HepG2 (cell line): Measurements from ENCODE around the gene FUT1. TPM values are rescaled to one million over a fixed set of nuclear protein-coding genes. Genes with fewer than 3 reads are reported as not detected.

Experiments
- CEBPB ChIP-seq: IDR thresholded peaks from 2 replicates; pipeline ENCODE4 v1.6.1; 2011; ENCODE audit warnings: low read depth, low read length, improper control_type of control experiment, borderline replicate concordance
- KDM5B ChIP-seq: sonication (generic); formaldehyde crosslinking; IDR thresholded peaks from 2 replicates; pipeline ENCODE4 v1.4.0; 2020; ENCODE audit warnings: missing genetic modification reagents, mild to moderate bottlenecking, borderline replicate concordance
- MAFK ChIP-seq, 2 experiments: IDR thresholded peaks in 1 of 2; conservative IDR thresholded peaks in 1 of 2; 2 replicates each; pipeline ENCODE4 v1.6.1; 2011; ENCODE audit warnings: improper control_type of control experiment in 2 of 2, low read length in 2 of 2
- NFATC3 ChIP-seq: sonication (generic); formaldehyde crosslinking; IDR thresholded peaks from 2 replicates; pipeline ENCODE4 v1.5.1; 2020; ENCODE audit warnings: mild to moderate bottlenecking, missing genetic modification reagents
- NFKB2 ChIP-seq: sonication (generic); formaldehyde crosslinking; IDR thresholded peaks from 2 replicates; pipeline ENCODE4 v1.4.0; 2020; ENCODE audit warnings: missing genetic modification reagents, borderline replicate concordance
- NKX3-1 ChIP-seq: sonication (generic); formaldehyde crosslinking; IDR thresholded peaks from 2 replicates; pipeline ENCODE4 v1.5.0; 2020; ENCODE audit warnings: missing genetic modification reagents
- ZFP36 ChIP-seq: fragments of 150-350 bp; IDR thresholded peaks from 2 replicates; pipeline ENCODE4 v1.6.1; 2018; ENCODE audit warnings: borderline replicate concordance, low read length, low read depth; ENCODE audit not compliant: partially characterized antibody
- ZNF17 ChIP-seq: sonication (generic); formaldehyde crosslinking; IDR thresholded peaks from 2 replicates; pipeline ENCODE4 v1.5.0; 2020; ENCODE audit warnings: mild to moderate bottlenecking, missing genetic modification reagents
- ZNF460 ChIP-seq: sonication (generic); formaldehyde crosslinking; IDR thresholded peaks from 2 replicates; pipeline ENCODE4 v1.5.1; 2020; ENCODE audit warnings: missing genetic modification reagents, mild to moderate bottlenecking, borderline replicate concordance
- ZNF557 ChIP-seq: sonication (generic); formaldehyde crosslinking; IDR thresholded peaks from 2 replicates; pipeline ENCODE4 v1.4.0; 2020; ENCODE audit warnings: missing genetic modification reagents
- ZNF878 ChIP-seq: sonication (generic); formaldehyde crosslinking; IDR thresholded peaks from 2 replicates; pipeline ENCODE4 v1.8.1; 2023; ENCODE audit warnings: mild to moderate bottlenecking, missing genetic modification reagents, moderate library complexity
- polyA plus RNA-seq, 8 experiments: library from polyadenylated mRNA; depleted of rRNA in 3 of 8; stranded (reverse) in 7 of 8; unstranded in 1 of 8; fragments of >200 nt; fragmentation: Illumina TruSeq in 4 of 8; extraction: Trizol in 4 of 8; gene quantifications; 2 replicates each; pipeline versions ENCODE4 v1.2.1 to v1.2.3, GENCODE V29; 2011 to 2016; ENCODE audit warnings: low read depth in 4 of 8, missing spikeins in 1 of 8, mixed read lengths in 1 of 8; ENCODE audit not compliant: insufficient read depth in 1 of 8
- total RNA-seq, 5 experiments: library from RNA; depleted of rRNA; stranded (reverse); fragments of >200 nt; fragmentation: Illumina TruSeq; extraction: Trizol; gene quantifications; 2 replicates each; pipeline ENCODE4 v1.2.3, GENCODE V29; 2016; ENCODE audit warnings: low read depth in 1 of 5
- TF ChIP-seq, protein P1 (sequence below): sonication (generic); formaldehyde crosslinking; IDR thresholded peaks from 2 replicates; pipeline ENCODE4 v1.4.0; 2020; ENCODE audit warnings: missing genetic modification reagents
- TF ChIP-seq, protein P2 (sequence below): sonication (generic); formaldehyde crosslinking; IDR thresholded peaks from 2 replicates; pipeline ENCODE4 v1.4.0; 2020; ENCODE audit warnings: missing genetic modification reagents
- TF ChIP-seq, protein P3 (sequence below): sonication (generic); formaldehyde crosslinking; IDR thresholded peaks from 2 replicates; pipeline ENCODE4 v1.5.0; 2020; ENCODE audit warnings: mild to moderate bottlenecking, missing genetic modification reagents, borderline replicate concordance
- TF ChIP-seq, protein P4 (sequence below): sonication (generic); formaldehyde crosslinking; IDR thresholded peaks from 2 replicates; pipeline ENCODE4 v1.8.1; 2023; ENCODE audit warnings: mild to moderate bottlenecking, inconsistent platforms, moderate library complexity, missing genetic modification reagents, borderline replicate concordance

FUT1 gene
- total and polyA plus RNA-seq, 2 of the 13 experiments (the other 11 are each of a cell fraction or from before 2014, with no cell fraction given): 0.07 to 1.1 TPM

DNA sequence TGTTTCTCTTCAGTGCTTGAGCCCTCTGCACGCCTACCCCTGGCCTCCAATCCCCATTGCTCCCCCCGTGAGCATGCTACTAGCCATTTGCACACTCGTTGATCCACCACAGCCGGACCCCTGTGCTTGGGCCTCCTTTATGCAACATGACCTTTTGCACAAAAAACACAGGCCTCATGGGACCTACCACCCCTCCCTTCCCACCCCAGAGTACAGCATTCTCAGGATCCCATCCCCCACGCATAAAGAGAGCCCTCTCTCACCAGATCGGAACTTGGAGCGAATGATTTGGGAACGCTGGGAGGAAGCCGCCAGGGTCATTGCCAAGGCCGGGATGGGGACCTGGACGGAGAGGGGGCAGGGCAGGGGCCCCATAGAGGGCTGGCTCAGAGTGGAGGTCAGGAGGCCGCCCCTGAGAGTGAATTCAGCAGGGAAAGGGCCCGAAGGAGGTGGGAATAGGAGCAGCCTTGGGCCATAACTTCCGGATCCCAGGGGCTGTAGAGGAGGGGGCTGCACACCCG lies 33.7 kb downstream of the FUT1 start (continued):
- TF ChIP-seq, protein P1, sequence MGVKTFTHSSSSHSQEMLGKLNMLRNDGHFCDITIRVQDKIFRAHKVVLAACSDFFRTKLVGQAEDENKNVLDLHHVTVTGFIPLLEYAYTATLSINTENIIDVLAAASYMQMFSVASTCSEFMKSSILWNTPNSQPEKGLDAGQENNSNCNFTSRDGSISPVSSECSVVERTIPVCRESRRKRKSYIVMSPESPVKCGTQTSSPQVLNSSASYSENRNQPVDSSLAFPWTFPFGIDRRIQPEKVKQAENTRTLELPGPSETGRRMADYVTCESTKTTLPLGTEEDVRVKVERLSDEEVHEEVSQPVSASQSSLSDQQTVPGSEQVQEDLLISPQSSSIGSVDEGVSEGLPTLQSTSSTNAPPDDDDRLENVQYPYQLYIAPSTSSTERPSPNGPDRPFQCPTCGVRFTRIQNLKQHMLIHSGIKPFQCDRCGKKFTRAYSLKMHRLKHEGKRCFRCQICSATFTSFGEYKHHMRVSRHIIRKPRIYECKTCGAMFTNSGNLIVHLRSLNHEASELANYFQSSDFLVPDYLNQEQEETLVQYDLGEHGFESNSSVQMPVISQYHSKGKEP (CRISPR knock-in tag): no peak
- no peak for TF ChIP-seq ZFP36
- TF ChIP-seq ZNF557 (CRISPR knock-in tag): no peak
- TF ChIP-seq ZNF878 (CRISPR knock-in tag): no peak
- TF ChIP-seq NFKB2: no peak; the same call in 1 of the 2 replicates
- TF ChIP-seq NFATC3 (CRISPR knock-in tag): no peak
- TF ChIP-seq CEBPB: no peak
- TF ChIP-seq, protein P2, sequence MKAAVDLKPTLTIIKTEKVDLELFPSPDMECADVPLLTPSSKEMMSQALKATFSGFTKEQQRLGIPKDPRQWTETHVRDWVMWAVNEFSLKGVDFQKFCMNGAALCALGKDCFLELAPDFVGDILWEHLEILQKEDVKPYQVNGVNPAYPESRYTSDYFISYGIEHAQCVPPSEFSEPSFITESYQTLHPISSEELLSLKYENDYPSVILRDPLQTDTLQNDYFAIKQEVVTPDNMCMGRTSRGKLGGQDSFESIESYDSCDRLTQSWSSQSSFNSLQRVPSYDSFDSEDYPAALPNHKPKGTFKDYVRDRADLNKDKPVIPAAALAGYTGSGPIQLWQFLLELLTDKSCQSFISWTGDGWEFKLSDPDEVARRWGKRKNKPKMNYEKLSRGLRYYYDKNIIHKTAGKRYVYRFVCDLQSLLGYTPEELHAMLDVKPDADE (CRISPR knock-in tag): no peak
- TF ChIP-seq ZNF460 (CRISPR knock-in tag): peak; percentile 76; the same call in 1 of the 2 replicates
- no peak for TF ChIP-seq NKX3-1 (CRISPR knock-in tag)
- no peak for TF ChIP-seq ZNF17 (CRISPR knock-in tag)
- TF ChIP-seq KDM5B (CRISPR knock-in tag): no peak
- TF ChIP-seq, protein P3, sequence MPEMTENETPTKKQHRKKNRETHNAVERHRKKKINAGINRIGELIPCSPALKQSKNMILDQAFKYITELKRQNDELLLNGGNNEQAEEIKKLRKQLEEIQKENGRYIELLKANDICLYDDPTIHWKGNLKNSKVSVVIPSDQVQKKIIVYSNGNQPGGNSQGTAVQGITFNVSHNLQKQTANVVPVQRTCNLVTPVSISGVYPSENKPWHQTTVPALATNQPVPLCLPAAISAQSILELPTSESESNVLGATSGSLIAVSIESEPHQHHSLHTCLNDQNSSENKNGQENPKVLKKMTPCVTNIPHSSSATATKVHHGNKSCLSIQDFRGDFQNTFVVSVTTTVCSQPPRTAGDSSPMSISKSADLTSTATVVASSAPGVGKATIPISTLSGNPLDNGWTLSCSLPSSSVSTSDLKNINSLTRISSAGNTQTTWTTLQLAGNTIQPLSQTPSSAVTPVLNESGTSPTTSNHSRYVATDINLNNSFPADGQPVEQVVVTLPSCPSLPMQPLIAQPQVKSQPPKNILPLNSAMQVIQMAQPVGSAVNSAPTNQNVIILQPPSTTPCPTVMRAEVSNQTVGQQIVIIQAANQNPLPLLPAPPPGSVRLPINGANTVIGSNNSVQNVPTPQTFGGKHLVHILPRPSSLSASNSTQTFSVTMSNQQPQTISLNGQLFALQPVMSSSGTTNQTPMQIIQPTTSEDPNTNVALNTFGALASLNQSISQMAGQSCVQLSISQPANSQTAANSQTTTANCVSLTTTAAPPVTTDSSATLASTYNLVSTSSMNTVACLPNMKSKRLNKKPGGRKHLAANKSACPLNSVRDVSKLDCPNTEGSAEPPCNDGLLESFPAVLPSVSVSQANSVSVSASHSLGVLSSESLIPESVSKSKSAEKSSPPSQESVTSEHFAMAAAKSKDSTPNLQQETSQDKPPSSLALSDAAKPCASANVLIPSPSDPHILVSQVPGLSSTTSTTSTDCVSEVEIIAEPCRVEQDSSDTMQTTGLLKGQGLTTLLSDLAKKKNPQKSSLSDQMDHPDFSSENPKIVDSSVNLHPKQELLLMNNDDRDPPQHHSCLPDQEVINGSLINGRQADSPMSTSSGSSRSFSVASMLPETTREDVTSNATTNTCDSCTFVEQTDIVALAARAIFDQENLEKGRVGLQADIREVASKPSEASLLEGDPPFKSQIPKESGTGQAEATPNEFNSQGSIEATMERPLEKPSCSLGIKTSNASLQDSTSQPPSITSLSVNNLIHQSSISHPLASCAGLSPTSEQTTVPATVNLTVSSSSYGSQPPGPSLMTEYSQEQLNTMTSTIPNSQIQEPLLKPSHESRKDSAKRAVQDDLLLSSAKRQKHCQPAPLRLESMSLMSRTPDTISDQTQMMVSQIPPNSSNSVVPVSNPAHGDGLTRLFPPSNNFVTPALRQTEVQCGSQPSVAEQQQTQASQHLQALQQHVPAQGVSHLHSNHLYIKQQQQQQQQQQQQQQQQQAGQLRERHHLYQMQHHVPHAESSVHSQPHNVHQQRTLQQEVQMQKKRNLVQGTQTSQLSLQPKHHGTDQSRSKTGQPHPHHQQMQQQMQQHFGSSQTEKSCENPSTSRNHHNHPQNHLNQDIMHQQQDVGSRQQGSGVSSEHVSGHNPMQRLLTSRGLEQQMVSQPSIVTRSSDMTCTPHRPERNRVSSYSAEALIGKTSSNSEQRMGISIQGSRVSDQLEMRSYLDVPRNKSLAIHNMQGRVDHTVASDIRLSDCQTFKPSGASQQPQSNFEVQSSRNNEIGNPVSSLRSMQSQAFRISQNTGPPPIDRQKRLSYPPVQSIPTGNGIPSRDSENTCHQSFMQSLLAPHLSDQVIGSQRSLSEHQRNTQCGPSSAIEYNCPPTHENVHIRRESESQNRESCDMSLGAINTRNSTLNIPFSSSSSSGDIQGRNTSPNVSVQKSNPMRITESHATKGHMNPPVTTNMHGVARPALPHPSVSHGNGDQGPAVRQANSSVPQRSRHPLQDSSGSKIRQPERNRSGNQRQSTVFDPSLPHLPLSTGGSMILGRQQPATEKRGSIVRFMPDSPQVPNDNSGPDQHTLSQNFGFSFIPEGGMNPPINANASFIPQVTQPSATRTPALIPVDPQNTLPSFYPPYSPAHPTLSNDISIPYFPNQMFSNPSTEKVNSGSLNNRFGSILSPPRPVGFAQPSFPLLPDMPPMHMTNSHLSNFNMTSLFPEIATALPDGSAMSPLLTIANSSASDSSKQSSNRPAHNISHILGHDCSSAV: no peak
- TF ChIP-seq, protein P4, sequence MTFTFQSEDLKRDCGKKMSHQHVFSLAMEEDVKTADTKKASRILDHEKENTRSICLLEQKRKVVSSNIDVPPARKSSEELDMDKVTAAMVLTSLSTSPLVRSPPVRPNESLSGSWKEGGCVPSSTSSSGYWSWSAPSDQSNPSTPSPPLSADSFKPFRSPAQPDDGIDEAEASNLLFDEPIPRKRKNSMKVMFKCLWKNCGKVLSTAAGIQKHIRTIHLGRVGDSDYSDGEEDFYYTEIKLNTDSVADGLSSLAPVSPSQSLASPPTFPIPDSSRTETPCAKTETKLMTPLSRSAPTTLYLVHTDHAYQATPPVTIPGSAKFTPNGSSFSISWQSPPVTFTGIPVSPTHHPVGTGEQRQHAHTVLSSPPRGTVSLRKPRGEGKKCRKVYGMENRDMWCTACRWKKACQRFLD (CRISPR knock-in tag): no peak
- no peak for TF ChIP-seq MAFK (conservative IDR thresholded peaks at IDR 0.05 in 1 of 2, IDR thresholded peaks at IDR 0.05 in 1 of 2; ENCODE audit: low read length in 2 of 2)
